CD4-positive, alpha-beta T cell treated with Interleukin-1 beta for 1 hour (primary cell): Measurements from ENCODE around the gene ZNRD2.

Source experiments
- DNase-seq, 2 donors: peaks; one replicate each; pipeline ENCODE4 v3.0.0-alpha.2; 2020 to 2022

ZNRD2 gene

GRCh38 chr11:65589444-65590239 lies 19.4 kb downstream of the ZNRD2 start:
- DNase-seq, result peak; percentile 44 to 49

DNA sequence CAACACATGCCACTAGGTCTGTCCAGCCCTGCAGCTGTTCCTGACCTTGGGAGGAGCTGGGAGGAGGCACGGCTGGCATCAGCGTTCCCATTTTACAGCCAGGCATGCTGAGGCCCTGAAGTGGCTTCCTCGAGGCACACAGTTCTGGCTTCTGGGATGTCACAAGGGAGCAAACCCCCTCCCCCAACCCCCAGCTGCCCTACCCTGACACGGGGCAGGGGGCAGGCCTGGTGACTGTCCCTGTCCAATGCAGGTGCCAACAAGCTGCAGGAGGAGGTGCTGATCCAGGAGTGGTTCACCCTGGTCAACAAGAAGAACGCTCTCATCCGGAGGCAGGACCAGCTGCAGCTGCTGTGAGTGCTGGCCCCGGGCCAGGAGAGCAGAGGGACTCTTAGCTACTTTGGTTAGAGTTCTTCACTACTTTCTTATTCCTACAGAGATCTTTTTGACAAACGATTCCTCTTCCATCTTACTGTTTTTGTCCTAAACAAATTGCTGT lies 20.0 kb downstream of the ZNRD2 start:
- DNase-seq, result no peak

DNA sequence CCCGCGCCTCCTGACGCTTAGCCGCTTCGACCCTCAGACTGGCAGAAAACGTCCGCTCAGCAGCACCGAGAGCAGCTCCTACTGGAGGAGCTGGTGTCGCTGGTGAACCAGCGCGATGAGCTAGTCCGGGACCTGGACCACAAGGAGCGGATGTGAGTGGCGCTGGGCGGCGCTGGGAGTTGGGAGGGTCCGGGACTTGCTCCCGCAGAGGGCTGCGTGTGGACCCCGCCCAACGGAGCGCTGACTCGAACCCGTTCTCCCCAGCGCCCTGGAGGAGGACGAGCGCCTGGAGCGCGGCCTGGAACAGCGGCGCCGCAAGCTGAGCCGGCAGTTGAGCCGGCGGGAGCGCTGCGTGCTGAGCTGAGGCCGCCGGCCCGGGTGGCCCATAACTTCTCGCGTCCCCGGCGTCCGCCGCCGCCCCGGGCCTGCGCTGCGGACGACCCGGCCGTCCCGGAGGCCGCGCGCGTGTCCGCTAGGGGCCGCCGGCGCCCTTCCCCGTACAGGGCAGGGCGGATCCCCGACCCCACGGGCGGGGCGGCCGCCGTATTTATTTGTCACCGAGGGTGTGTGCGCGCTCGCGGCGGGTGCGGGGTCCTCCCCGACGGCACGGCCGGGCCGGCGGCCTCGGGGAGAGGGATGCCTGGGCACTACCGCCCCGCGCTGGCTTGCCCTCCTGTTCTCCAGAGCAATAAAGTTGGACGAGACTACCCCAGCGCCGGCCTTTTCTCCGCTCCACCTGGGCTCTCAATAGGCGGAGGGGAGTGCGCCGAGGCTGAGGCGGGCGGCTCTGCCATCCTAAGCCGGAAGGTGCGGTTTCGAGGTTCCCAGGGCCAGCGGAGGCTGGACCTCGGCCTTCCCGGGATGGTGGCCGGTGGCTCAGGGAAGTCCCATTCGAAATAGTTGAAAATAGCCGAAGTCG lies 21.9 kb downstream of the ZNRD2 start:
- no peak for DNase-seq

DNA sequence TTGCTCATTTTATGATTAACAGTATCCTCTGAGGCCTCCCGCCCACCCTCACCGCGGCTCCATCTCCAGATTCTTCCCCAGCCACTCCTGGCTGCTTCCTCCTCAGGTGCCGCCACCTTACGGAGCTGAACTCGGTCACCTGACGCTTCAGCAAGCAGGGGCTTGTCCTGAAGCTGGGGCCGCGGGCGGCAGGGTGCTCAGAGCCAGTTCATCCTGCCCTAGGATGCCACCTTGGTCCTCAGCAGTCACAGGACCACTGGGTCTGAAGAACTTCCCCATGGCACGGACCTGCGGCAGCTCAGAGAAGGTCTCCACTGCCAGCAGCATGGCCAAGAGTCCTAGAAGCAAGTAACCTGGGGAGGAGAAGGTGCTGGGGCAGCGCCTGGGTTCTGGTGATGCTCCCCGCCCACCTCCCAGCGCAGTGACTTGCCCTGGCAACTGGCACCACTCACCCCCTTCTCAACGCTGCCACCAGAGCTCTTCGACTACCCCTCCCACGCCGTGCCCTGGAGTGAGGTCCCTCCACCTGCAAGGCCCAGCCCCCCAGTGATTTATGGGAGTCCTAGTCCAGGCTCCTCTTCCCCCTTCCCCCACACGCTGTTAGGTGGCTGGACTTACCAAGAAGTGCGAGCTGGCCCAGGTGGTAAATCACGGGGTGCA lies 22.7 kb downstream of the ZNRD2 start:
- DNase-seq, result no peak

DNA sequence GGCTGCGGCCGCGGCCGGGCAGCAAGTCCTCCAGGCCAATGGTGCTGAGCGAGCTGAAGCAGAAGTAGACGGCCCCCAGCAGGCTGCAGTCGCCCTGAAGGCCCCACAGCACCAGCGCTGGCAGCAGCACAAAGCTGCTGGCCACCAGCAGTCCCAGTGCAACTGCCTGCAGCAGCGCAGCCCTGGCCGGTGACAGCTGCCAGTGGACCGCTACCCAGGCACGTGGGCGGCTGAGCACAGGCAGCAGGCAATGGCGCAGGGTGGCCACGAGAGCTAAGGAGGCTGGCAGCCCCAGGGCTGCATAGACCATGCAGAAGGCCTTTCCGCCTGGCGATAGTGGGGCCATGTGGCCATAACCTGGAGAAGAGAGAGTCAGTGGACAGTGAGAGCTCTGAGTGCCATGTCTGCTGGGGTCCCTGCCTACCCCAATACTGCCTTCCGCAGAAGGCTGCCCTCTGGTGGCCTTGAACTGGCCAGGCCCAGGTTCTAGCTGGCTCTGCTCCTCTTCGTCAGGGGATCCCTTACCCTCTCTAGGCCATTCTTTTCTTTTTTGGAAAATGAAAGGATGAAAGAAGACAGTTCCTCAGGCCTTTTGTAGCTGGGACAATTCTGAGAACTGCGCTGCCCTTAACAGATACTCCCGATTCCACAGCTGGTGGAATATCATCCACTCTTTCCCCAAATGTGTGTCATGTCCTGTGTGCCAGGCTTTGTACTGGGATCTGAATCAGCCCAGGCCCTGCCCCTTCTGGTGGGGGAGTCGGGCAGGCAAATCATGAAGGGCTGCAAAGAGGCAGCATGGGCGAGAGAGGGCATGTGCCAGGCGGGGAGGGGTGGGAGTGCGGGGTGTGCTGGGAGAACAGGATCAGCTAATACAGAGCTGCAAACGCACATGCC lies 23.5 kb downstream of the ZNRD2 start:
- peak; percentile 49 to 54 for DNase-seq

GRCh38 chr11:65595131-65595530 lies 24.9 kb downstream of the ZNRD2 start:
- DNase-seq, result no peak

DNA sequence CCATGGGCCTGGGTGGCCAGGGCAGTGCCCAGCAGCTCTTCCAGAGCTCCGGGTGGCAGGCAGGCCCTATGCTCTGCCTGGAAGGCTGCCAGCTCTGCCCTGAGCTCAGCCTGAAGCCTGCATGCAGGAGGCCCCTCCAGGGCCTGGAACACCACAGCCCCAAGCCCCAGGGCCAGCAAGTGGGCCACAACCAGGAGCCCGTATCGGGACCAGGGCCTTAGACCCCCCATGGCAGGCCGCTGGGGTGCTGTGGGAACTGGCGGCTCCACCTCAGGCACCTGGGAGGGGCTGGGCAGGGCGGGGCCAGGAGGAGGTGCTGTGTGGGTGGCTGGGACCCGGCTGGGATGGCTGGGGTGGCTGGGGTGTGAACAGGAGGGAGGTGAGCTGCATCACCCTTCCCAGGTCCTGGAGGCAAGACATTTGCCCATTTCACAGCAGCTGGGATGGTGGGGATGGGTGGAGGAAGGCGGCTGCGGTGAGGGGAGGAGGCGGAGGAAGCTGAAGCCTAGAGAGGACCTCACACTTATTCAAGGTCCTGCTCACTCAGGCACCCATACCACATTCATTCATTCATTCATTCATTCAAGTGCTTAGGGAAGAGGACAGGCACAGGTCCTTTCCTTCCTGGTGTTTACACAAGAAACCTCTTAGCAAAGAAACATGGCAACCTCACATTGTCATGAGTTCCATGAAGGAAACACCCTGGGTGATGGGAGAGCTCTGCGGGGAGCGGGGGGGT lies 25.4 kb downstream of the ZNRD2 start, which contains the start of gene KCNK7:
Gene KCNK7 (minus strand): TSS at position 258 of the 739 bp plus-strand sequence. CDS start 28 bp downstream, at position 230.
- DNase-seq, result no peak

DNA sequence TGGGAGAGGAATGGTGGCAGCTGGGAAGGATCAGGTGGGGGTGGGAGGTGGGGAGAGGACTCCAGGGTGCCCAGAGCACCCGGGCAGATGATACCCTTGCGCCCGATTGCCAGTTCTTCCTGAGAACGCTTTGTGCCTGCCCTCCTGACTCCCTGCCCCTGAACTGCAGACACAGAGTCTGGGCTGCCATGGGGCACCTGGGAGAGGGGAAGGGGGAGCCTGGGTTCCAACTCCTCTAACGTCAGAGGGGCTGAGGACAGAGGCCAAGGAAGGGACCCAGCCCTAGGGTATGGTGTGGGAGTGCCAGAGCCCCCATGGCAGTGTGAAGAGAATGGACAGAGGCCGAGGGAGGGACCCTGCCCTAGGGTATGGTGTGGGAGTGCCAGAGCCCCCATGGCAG lies 26.2 kb downstream of the ZNRD2 start:
- DNase-seq, result no peak

GRCh38 chr11:65598258-65598699 lies 28.0 kb downstream of the ZNRD2 start:
- DNase-seq, result no peak

DNA sequence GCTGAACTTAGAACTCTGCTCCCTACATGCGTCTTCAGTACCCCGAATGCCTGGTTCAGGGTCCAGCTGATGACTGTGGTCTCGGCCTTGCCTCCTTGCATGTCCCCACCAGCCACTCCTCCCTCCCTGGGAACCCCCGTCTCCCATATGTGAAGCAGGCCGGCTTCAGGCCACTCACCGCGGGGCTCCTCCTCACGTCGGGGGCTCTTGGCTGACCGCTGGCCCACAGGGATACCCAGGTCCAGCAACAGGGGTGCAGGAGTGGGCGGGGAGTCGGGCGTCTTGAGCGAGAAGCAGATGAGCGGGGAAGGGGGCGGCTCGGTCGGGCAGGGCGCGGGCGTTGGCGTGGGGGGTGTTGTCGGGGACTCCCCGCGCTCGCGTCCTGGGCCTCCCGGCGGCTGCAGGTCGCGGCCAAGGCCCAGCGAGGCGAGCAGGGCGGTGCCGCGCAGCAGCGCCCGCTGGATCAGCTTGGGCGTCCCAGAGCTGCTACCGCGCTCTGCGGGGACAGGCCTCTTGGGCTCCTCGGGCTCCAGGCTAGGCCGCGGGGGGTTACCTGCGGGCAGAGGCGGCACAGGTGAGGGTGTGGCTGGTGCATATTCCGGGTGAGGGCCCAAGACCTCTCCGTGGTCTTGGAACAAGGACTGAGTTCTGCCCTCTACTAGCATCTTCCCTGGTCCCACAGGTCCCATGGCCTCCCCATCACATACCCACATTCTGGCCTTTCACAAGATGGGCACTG lies 29.1 kb downstream of the ZNRD2 start:
- DNase-seq, result no peak

DNA sequence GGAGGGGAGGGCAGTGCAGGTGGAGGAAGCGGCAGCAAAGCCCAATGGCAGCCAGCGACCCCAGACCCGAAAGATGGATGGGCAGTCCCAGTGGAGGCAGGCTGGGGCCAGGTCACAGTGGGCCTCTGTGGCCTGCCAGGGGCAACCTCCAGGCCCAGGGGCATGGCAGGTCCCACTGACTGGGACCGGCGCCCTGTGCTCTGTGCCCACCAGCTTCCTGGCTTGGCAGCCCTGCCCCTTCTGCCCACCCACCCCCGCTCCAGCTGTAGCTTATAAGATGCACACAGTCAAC lies 29.6 kb downstream of the ZNRD2 start:
- no peak for DNase-seq

DNA sequence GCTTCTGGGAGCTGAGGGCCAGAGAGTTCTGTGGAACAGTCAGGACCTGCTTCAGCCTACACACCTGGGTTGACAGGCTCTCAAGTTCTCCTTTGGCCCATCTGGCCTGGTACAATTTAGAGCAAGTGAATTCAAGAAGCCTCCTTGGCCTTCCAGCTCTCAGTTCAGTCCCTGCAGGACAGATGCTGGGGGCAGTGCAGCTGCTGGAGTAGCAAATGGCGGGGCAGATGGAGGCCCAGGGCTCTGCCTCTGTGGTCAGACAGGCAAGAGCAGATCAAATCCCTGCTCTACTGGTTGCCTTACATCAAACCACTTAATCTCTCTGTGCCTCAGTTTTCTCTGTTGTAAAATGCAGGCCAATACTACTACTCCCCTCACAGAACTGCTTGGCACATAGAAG lies 34.0 kb downstream of the ZNRD2 start:
- no peak for DNase-seq

- DNase-seq, result no peak
Observed at GRCh38 chr11:65606876-65607613, 36.8 kb downstream of the ZNRD2 start.

DNA sequence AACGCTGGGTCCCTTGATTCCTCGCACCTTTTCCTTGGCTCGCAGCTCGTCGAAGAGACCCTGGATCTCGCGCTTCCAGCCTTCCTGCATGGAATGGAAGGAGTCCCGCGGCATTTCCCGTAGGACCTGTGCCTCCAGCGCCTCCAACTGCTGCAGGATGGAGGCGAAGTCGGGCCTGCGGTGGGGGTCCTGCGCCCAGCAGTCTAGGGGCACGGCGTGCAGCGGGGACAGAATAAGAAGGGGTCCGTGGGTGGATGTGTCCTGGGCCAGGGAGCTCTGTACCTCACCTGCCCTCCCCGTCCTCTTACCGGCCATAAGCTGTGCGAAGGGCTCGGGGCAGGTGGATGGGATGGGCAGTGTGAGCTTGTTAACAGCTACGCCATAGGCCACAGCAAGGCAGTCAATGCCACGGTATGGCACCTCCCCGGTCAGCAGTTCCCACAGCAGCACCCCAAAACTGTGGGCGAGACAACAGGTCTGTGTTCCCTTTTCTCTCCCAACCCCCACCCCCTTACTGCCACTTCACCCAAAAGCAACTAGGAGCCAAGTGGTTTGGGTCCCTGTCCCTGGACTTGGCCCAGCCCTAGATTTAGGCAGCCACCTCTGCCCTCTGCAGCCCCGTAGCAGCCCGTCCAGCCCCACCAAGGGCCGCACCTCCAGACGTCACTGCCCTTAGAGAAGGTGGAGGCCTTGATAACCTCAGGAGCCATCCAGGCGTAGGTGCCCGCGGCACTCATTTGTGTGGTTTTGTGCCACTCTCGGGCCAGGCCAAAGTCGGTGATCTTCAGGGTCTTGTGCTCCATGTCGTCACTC lies 37.5 kb downstream of the ZNRD2 start:
- no peak for DNase-seq

- no peak for DNase-seq
Observed at GRCh38 chr11:65609229-65609628, 39.0 kb downstream of the ZNRD2 start.

- DNase-seq, result no peak
Observed at GRCh38 chr11:65609665-65610064, 39.4 kb downstream of the ZNRD2 start.

- no peak for DNase-seq
Observed at GRCh38 chr11:65610404-65610803, 40.1 kb downstream of the ZNRD2 start.

GRCh38 chr11:65611028-65611757 lies 40.9 kb downstream of the ZNRD2 start:
- DNase-seq, result peak in 1 of 2 donors; percentile 62
